NB4 (cell line): ENCODE data around the gene AGAP1.

Source experiments
- DNase-seq: peaks from one replicate; pipeline ENCODE4 v3.0.0; 2010; ENCODE audit warnings: low read depth
- H3K4me3 ChIP-seq: one replicate; pipeline ENCODE4 v1.5.1; 2011; ENCODE audit warnings: mild to moderate bottlenecking, low read depth, low read length, moderate library complexity
- CTCF ChIP-seq: IDR thresholded peaks from one replicate; pipeline ENCODE4 v1.5.1; 2012; ENCODE audit warnings: low read depth, low read length
- MAX ChIP-seq: IDR thresholded peaks from 2 replicates; pipeline ENCODE4 v1.6.1; 2011; ENCODE audit warnings: low read depth, low read length
- MYC ChIP-seq: IDR thresholded peaks from 2 replicates; pipeline ENCODE4 v1.6.1; 2011; ENCODE audit warnings: low read depth, low read length
- POLR2A ChIP-seq: IDR thresholded peaks from 2 replicates; pipeline ENCODE4 v1.6.1; 2011; ENCODE audit warnings: mild to moderate bottlenecking; ENCODE audit not compliant: insufficient read length; ENCODE audit errors: extremely low read depth

Gene AGAP1

GRCh38 chr2:235616885-235617284 is 123.0 kb downstream of the AGAP1 start:
- TF ChIP-seq MAX (no peak), POLR2A (no peak), CTCF (no peak), MYC (no peak)
- H3K4me3 ChIP-seq = no peak overlapping the region
- DNase-seq = no peak

GRCh38 chr2:235618039-235618438 is 124.2 kb downstream of the AGAP1 start:
- no peak for DNase-seq
- no peak for TF ChIP-seq POLR2A
- H3K4me3 ChIP-seq = no peak overlapping the region

- no peak for DNase-seq
- TF ChIP-seq POLR2A = no peak
- no peak for TF ChIP-seq MAX
- TF ChIP-seq MYC = no peak
- TF ChIP-seq CTCF = no peak
- H3K4me3 ChIP-seq = no peak overlapping the region
These were observed 125.7 kb downstream of the AGAP1 start for GRCh38 chr2:235619544-235619943.

- no peak overlapping the region for H3K4me3 ChIP-seq
- DNase-seq = no peak
- no peak for TF ChIP-seq POLR2A
These were observed 127.9 kb downstream of the AGAP1 start for GRCh38 chr2:235621736-235622135.

- TF ChIP-seq MYC = no peak
- no peak for TF ChIP-seq CTCF
- TF ChIP-seq MAX = no peak
- no peak for TF ChIP-seq POLR2A
- no peak for DNase-seq
- no peak overlapping the region for H3K4me3 ChIP-seq
These were observed 129.3 kb downstream of the AGAP1 start for GRCh38 chr2:235623111-235623510.

- TF ChIP-seq POLR2A = no peak
- TF ChIP-seq CTCF = no peak
- no peak for TF ChIP-seq MAX
- no peak for TF ChIP-seq MYC
- DNase-seq = no peak
These were observed 129.9 kb downstream of the AGAP1 start for GRCh38 chr2:235623752-235624151.

GRCh38 chr2:235626658-235627057 is 132.8 kb downstream of the AGAP1 start:
- H3K4me3 ChIP-seq = no peak overlapping the region
- TF ChIP-seq POLR2A (no peak), CTCF (no peak), MYC (no peak), MAX (no peak)
- no peak for DNase-seq

More at GRCh38 chr2:235623752-235624151, 129.9 kb downstream of the AGAP1 start:
- no peak overlapping the region for H3K4me3 ChIP-seq
